ENCODE data around the gene FER1L5. TPM values are rescaled to one million over a fixed set of nuclear protein-coding genes. Genes with fewer than 3 reads are reported as not detected.

FER1L5 gene
- total and polyA plus RNA-seq, 2 of the 8 experiments (the other 6 are each of a cell fraction or from before 2014, with no cell fraction given), result 0.23 to 0.88 TPM

DNA sequence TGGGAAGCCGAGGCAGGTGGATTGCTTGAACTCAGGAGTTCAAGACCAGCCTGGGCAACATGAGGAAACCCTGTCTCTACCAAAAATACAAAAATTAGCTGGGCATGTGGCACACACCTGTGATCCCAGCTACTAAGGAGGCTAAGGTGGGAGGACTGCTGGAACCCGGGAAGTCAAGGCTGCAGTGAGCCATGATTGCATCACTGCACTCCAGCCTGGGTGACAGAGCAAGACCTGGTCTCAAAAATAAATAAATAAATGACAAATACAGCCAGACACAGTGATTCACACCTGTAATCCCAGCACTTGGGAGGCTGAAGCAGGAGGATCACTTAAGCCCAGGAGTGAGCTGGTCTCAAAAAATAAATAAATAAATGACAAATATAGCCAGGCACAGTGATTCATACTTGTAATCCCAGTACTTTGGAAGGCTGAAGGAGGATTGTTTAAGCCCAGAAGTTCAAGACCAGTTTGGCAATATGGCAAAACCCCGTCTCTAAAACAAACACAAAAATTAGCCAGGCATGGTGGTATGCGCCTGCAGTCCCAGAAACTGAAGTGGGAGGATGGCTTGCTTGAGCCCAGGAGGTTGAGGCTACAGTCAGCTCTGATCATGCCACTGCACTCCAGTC, 10.6 kb upstream of the FER1L5 start:
- peaks cover 4 to 5% of the 10 kb centered on the region in 2 experiments for H4K20me1 ChIP-seq (replicated peaks in 1 of 2; ENCODE audit: control insufficient read depth in 1 of 2, insufficient read depth in 2 of 2, low read length in 2 of 2)
- H3K27me3 ChIP-seq (replicated peaks in 1 of 4; ENCODE audit: control insufficient read depth in 3 of 4, extremely low read depth in 1 of 4, insufficient read depth in 3 of 4, low read length in 3 of 4), result no peaks in the 10 kb centered on the region
- no peak for FAIRE-seq
- CTCF ChIA-PET (ENCODE audit: partially characterized antibody), result interaction anchor here (1.5 kb wide), 1 partner anchor 287 kb away, joined by 5 read pairs; no protein-coding TSS in a partner anchor
- no peak overlapping the region for H2BK5ac ChIP-seq (ENCODE audit: low read depth, low read length)
- H4K5ac ChIP-seq (ENCODE audit: insufficient read length, low read depth, low read length), result no peak overlapping the region
- TF ChIP-seq RBBP5 (IDR thresholded peaks at IDR 0.05; ENCODE audit: borderline replicate concordance, low read depth, low read length), result no peak
- no peak for TF ChIP-seq SP4 (IDR thresholded peaks at IDR 0.05; ENCODE audit: low read length)
- no peak for TF ChIP-seq SRF (IDR thresholded peaks at IDR 0.05; ENCODE audit: low read depth, low read length)
- no peak for TF ChIP-seq EZH2 (IDR thresholded peaks at IDR 0.05; ENCODE audit: low read depth, low read length, severe bottlenecking)
- TF ChIP-seq PHF8 (conservative IDR thresholded peaks at IDR 0.05; ENCODE audit: low read depth, low read length), result no peak
- peaks cover 3 to 45% (median 16%) of the 10 kb centered on the region in 4 experiments; a peak in 7 of 8 replicates for H3K36me3 ChIP-seq (ENCODE audit: control insufficient read depth in 2 of 4, insufficient read depth in 4 of 4, low read length in 3 of 4)
- H3K56ac ChIP-seq (replicated peaks; ENCODE audit: insufficient read length, low read depth, low read length), result no peak overlapping the region
- no peaks in the 10 kb centered on the region for H3K23me2 ChIP-seq (ENCODE audit: low read depth, low read length)
- H3K9me3 ChIP-seq (ENCODE audit: insufficient read depth in 2 of 2, low read depth in 1 of 2, low read length in 1 of 2), result no peaks in the 10 kb centered on the region
- no peak overlapping the region for H2BK12ac ChIP-seq (ENCODE audit: low read depth, low read length)
- H3K4ac ChIP-seq (replicated peaks; ENCODE audit: insufficient read length, low read depth, low read length), result no peak overlapping the region
- no peak overlapping the region for H2AK5ac ChIP-seq (ENCODE audit: low read depth, low read length)
- H2BK120ac ChIP-seq (replicated peaks; ENCODE audit: low read depth, low read length), result no peak overlapping the region
- no peak overlapping the region for H2BK15ac ChIP-seq (ENCODE audit: low read length)
- H3K79me2 ChIP-seq (ENCODE audit: control insufficient read depth in 1 of 2, insufficient read depth in 2 of 2, low read length in 2 of 2), result peaks cover 0 to 22% of the 10 kb centered on the region in 2 experiments; a peak in 2 of 4 replicates
- no peak for DNase-seq (ENCODE audit: low read depth in 1 of 2, low spot score in 2 of 2)
- no peak overlapping the region for H3K4me2 ChIP-seq (ENCODE audit: insufficient read depth in 1 of 2, low read depth in 2 of 2, low read length in 2 of 2)
- H3K79me1 ChIP-seq (ENCODE audit: low read depth, low read length), result peaks cover 8% of the 10 kb centered on the region
- peaks cover 0 to 1% (median 0%) of the 10 kb centered on the region in 4 experiments; a peak in 1 of 7 replicates for H3K4me1 ChIP-seq (replicated peaks in 1 of 4; ENCODE audit: control insufficient read depth in 3 of 4, insufficient read depth in 4 of 4, low read length in 3 of 4)
- WGBS, 2 experiments (ENCODE audit: extremely low coverage in 1 of 2, insufficient coverage in 1 of 2, insufficient read length in 1 of 2, insufficient replicate concordance in 2 of 2, low coverage in 1 of 2, low lambda C conversion rate in 2 of 2, missing lambda C conversion rate in 1 of 2), result 79% methylated on average over 4 of the region's 4 CpGs; no CpG with 5 or more reads in 1 of the 2 experiments
- no peak overlapping the region for H4K8ac ChIP-seq (ENCODE audit: extremely low read depth, insufficient read depth, low read length)
- no peak overlapping the region for H4K91ac ChIP-seq (replicated peaks; ENCODE audit: insufficient read length, low read length)
- no peak overlapping the region for H3K18ac ChIP-seq (ENCODE audit: extremely low read depth, low read length)
- POLR2A ChIA-PET (ENCODE audit: partially characterized antibody), result interaction anchor here (2.2 kb wide), 1 partner anchor 12 kb away, joined by 6 read pairs; no protein-coding TSS in a partner anchor
- no peak overlapping the region for H2AFZ ChIP-seq (ENCODE audit: low read length)
- no peak overlapping the region for H3K4me3 ChIP-seq (ENCODE audit: extremely low read depth in 1 of 4, insufficient read depth in 2 of 4, low read depth in 3 of 4, low read length in 4 of 4)
- H3K23ac ChIP-seq (ENCODE audit: insufficient read length), result no peak overlapping the region
- H2BK20ac ChIP-seq (ENCODE audit: low read length), result no peak overlapping the region
- no peak overlapping the region for H3K14ac ChIP-seq (ENCODE audit: insufficient read length)
- H3K9ac ChIP-seq (replicated peaks in 1 of 4; ENCODE audit: extremely low read depth in 1 of 4, low read depth in 3 of 4, low read length in 3 of 4), result no peak overlapping the region
- no peak overlapping the region for H3K27ac ChIP-seq (ENCODE audit: low read depth, low read length)
